Measurements from ENCODE around the gene FKBP3.
"Not testable (repeated sequence)": the region's sequence is repeated elsewhere in the genome, so short reads cannot be mapped to it uniquely, and the experiment has no call there.

The FKBP3 gene

DNA sequence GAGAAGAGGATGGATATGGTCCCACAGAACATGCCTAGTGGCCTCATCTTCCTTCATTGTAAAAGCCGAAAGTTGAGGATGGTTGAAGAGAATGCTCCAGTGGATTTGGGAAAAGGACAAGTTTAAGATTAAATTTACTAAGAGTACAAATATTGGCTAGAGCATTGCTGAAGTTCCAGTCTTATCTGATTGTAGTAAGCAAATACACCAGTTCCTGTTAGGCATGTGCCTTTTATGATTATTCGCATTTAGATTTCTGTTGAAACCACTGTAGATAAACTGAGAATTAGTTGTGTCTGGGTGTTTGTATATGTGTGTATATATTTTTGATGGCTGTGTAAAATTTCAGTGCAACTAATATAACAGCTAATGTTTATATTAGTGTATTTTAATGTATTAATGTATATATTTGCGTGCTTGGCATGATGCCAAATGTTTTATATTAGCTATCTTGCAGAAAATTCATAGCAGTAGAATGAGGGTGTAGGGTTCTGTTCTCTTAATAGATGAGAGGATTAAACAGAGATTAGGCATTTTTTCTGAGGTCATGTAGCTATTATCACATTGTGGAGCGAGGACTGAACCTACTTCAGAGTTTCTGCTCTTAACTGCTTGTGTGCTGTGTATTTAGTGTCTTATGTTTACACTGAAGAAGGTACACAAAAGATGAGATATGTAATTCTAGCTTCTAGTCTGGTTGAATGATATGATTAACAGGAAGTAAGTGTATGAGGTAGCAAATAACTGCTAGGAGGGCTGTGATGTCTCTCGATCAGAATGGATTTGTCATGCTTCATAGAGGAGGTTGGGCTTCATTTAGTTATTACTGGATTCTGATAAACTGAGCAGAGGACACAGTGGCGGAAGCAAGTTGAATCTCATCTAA lies 21.1 kb downstream of the FKBP3 start:
- FAIRE-seq: peak; percentile 97

DNA sequence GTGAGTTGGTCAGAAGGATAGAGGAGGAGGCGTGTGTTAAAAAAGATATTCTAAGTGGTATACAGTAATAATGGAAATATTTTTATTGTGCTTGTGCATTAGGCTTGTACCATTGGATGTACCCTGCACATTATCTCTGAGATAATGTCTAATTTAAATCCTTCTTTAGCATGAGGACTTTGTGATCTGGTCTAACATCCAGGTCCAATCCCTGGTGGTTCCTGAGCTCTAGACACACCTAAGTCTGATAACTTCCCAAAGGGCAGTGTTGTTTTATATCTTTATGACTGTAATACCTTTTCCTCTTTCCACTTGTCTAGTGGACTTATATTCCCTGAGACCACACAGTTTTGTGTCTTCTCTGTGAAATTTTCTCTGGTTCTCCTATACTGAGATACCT lies 29.7 kb downstream of the FKBP3 start:
- no peak for FAIRE-seq

DNA sequence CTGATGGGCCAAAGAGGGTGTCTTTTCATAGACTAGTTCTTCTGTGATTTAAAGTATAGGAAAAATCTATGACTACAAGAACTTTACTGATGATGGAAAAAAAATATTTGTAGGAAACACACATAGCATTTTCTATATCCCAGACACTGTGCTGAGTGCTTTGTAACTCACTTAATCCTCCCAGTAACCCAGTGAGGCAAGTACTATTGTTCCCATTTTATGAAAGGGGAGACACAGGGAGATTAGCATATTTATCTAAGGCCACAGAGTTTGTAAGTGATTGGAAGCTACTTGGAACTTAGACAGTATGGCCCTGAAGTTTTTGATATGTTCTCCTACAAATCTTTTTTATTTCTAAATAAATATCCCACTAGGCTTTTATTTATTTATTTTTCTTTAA lies 30.5 kb downstream of the FKBP3 start:
- no peak for FAIRE-seq

DNA sequence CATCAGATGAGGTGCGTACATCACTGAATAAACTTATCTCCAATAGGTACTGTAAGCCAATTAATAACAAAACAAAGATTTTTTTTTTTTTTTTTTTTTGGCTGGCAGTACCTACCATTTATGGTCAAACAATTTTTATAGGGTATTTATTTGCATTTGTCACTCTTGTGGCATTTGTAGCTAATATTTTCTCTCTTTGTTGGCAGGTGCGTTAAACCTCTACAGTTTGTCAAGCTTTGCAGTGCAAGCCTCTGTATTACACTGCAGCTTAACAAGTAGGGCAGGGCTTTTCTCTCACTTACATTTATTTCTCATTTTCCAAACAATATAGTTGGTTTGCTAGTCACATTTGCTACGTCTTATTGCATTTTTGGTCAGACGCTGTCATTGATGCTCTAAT lies 38.1 kb downstream of the FKBP3 start:
- FAIRE-seq: no peak

DNA sequence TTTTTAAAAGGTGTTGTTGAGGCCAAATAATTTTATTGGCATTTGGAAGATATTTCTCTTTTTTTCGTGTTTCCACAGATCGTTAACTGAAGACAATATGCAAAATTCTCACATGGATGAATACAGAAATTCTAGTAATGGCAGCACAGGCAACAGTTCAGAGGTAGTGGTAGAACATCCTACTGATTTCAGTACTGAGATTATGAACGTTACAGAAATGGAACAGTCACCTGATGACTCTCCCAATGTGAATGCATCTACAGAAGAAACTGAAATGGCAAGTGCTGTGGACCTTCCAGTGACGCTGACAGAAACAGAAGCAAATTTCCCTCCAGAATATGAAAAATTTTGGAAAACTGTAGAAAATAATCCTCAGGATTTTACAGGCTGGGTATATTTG lies 39.1 kb downstream of the FKBP3 start:
- FAIRE-seq: no peak

DNA sequence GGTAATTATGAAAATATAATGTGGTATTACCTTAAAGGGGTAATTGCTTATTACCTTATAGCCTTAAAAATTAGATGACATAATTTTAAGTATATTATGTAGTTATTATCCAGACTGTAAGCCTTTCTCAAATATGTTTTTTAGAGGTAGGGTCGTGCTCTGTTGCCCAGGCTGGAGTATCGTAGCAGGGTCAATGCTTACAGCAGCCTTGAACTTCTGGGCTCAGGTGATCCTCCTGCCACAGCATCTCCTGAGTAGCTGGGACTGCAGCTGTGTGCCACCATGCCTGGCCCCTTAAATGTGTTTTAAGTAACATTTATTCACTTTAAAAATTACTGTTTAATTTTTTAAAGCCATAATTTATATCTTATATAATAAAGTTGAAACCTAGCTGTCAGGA lies 40.0 kb downstream of the FKBP3 start:
- FAIRE-seq: peak; percentile 53

DNA sequence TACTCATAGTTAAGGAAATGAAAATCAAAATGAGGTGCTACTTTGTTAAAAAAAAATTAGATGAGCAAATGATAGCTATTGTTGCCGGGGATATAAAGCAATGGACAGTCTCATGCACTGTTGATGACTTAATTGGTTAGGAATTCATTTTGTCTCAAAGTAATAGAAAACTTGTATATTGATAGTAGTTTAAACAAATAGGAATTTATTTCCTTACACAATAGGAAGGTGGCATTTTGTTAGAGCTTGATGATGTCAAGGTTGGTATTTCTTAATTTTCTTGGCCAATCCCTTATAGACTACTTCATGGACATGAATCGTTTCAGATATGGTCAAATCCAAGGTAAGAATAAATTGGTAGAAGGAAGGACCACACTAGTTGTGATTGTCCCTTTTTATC lies 42.6 kb downstream of the FKBP3 start:
- peak; percentile 76 for FAIRE-seq

DNA sequence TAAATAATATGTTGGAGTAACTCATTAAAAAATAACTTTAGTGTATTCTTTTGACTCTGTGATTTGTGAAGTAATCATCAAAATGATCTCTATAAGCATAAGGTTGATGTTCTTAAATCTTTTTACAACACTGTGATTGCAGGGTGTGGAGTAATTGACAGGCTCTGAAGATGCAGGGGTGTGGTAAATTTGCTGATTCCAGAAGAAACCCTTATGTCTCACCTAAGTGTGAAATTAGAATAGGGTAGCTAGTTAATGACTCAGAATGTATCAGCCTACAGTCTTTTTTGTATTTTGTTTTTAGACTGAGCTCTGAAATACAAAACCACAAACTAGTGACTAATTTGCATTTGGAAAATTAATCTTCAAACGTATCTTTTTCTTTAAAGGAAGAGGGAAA lies 44.5 kb downstream of the FKBP3 start:
- peak; percentile 24 for FAIRE-seq

DNA sequence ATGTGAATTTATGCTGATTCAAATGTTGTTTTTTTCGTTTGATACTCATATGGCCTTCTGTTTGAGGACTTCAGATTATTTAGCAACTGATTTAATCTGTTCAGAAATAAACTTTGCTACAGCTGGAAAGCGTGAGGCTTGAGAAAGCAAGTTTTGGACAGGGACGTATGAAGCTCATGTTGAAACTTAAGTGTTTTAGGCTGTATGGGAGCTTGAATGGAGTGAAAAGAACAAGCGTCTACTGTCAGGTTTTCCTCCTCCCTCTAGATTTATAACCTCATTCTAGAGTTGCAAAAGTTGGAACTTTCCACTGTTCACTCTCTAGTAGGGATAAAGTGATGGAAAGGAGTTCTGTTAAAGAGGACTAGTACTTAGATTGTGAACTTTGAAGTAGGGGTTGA lies 49.3 kb downstream of the FKBP3 start:
- FAIRE-seq: no peak

DNA sequence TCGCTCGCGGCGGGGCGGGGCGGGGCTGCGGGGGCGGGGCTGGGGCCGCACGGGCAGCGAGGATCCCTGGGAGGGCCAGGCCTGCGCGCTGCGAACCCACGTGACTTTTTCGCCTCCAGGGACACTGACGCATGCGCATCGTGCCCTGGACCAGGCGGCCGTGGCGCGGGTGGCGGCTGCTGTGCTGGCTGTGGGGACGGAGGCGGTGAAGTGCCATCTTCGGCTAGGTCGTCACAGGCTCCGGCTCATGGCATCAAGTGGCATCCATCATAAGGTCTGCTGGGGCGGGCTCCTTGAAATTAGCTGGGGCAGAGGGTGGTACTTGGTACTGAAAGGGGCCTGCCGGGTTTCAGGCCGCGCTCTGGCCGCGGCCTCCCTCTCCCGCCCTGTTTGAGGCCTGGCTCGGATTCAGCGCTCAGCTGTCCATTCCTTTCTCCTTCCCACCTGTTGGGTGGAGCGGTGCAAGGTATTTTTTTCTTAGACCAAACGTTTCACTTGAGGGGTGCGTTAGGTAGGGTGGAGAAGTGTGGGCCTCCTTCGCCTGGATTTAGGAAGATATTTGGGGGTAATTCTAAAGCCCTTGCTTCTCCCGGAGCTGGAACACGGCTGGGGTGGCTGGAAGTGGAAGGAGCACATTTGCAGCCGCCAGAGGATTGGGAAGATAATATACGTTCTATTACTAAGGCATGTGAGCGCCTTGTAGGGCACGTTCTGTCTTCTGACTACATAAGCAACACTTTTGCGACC lies 50.1 kb downstream of the FKBP3 start, which contains the start of gene PRPF39:
PRPF39 (plus strand) TSS at position 141 of the 747 bp plus-strand sequence. CDS start 11,124 bp downstream, outside the sequence.
- FAIRE-seq: no peak

DNA sequence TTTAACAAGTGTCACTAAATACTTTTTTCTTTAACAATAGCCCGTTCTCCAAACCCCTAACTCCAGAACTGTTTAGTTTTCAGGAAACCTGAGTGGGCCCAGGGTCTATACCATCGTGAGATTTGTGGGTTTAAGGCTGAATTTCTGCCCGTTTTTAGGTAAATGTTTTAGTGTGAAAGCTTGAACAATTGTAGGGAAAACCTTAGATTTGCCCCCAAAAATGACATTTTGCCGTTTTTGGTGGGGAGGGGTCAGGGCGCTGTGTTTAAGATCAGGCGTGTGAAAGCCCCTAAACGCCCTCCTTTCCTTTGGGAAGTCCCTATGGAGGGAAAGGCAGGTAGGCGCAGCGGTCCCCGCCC lies 50.7 kb downstream of the FKBP3 start:
- FAIRE-seq: no peak

DNA sequence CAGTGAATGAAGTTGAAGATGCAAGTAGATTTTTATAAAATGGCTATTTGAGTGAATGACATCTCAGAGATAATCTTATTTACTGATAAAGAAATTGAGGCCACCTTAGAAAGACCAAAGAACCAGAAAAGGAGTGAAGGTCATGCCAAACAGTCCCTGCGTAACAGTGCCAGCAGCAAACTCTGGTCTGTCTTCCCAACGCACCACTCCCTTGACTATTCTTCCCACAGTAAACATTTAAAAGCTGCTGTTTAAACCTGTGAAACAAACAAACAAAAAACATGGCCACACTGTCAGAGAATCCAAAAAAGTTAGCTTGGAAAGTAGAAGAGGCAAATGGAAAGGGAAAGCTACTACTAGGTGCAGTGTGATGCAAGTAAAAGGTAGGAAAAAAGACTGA lies 51.9 kb downstream of the FKBP3 start:
- FAIRE-seq: no peak

DNA sequence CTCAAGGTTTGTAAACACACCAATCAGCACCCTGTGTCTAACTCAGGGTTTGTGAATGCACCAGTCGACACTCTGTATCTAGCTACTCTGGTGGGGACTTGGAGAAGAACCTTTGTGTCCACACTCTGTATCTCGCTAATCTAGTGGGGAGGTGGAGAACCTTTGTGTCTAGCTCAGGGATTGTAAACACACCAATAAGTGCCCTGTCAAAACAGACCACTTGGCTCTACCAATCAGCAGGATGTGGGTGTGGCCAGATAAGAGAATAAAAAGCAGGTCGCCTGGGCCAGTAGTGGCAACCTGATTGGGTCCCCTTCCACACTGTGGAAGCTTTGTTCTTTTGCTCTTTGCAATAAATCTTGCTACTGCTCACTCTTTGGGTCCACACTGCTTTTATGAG lies 53.2 kb downstream of the FKBP3 start:
- FAIRE-seq: not testable (repeated sequence)

DNA sequence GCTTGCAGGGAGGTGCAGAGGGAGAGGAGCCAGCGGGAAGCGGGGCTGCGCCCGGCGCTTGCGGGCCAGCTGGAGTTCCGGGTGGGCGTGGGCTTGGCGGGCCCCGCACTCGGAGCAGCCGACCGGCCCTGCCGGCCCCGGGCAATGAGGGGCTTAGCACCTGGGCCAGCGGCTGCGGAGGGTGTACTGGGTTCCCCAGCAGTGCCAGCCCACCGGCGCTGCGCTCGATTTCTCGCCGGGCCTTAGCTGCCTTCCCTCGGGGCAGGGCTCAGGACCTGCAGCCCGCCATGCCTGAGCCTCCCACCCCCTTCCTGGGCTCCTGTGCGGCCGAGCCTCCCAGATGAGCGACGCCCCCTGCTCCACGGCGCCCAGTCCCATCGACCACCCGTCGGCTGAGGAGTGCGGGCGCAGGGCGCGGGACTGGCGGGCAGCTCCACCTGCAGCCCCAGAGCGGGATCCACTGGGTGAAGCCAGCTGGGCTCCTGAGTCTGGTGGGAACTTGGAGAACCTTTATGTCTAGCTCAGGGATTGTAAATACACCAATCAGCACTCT lies 53.8 kb downstream of the FKBP3 start:
- FAIRE-seq: not testable (repeated sequence)

DNA sequence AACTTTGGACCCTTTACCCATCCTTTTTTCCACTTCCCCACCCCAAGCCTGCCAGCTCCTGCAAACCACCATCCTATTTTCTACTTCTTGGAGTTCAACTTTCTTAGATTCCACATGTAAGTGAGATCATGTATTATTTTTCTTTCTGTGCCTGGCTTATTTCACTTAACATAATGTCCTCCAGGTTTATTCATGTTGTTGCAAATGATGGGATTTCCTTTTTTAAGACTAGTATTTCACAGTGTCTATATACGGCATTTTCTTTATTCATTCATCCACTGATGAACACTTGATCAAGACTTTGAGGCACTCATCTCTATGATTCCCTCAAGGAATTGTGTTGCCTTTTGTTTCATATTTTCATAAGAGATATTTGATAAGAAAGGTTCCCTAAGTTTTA lies 56.0 kb downstream of the FKBP3 start:
- no peak for FAIRE-seq

DNA sequence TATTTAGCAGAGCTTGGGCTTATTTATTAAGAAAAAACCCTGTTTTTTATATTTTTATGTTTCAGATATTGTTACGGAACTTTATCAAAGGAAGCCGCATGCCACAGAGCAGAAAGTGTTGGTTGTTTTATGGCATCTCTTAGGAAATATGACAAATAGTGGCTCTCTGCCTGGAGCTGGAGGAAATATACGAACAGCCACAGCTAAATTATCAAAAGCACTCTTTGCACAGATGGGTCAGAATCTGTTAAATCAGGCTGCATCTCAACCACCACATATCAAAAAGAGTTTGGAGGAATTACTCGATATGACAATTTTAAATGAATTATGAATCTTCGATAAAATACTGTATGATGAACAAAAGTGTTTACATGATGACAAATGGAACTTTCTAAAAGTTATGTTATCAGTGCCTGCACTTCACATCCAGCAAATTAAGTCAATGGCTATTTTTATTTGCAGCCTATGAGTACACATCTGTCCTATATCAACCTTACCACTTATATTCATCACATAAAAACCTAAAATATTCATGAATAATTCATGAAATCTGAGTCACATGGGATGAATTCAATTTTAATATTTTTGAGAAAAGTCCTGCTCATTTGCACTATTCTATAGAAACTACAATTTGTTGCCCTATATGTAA lies 60.9 kb downstream of the FKBP3 start:
- no peak for FAIRE-seq

DNA sequence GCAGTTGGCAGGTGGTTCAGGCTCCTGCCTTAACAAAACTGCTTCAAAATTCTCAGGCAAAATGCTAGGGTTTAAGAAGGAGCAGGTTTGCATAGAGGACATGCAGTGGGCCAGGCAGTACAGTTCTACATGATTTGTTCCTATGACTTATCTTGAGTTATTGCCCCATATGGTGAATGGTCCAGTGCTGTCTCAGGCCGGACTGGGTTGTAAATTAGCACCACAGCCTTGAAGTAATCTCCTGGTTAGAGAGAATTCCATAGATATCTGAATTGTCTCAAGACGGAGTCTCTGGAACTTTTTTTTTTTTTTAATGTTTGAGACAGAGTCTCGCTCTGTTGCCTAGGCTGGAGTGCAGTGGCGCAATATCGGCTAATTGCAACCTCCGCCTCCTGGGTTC lies 62.2 kb downstream of the FKBP3 start:
- FAIRE-seq: no peak

DNA sequence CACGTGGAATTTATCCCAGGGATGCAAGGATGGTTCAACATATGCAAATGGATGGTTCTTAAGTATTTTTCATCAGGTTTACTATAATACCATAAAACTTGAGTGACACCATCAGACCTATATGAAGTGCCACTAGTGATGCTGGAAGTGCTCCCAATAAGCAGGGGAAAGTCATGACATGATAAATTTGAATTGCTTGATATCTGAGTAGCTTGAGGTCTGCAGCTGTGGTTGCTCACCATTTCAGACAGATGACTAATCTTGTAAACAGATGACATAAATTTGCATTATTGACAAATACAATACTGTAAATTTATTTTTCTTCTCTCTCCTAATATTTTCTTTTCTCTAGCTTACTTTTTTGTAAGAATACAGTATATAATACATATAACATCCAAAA lies 64.1 kb downstream of the FKBP3 start:
- peak; percentile 77 for FAIRE-seq

DNA sequence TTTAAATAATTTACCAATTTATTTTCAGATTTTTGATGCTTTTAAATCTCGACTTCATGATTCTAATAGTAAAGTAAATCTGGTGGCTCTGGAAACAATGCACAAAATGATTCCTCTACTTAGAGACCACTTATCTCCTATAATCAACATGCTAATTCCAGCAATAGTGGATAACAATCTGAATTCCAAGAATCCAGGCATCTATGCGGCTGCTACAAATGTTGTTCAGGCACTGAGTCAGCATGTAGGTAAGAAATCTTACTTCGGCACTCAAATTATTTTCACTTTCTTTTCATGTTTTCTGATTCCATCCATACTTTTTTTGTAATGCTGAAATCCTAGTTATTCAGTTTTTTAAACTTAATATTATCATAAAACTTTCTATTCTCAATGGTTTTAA lies 65.9 kb downstream of the FKBP3 start:
- FAIRE-seq: peak; percentile 5

DNA sequence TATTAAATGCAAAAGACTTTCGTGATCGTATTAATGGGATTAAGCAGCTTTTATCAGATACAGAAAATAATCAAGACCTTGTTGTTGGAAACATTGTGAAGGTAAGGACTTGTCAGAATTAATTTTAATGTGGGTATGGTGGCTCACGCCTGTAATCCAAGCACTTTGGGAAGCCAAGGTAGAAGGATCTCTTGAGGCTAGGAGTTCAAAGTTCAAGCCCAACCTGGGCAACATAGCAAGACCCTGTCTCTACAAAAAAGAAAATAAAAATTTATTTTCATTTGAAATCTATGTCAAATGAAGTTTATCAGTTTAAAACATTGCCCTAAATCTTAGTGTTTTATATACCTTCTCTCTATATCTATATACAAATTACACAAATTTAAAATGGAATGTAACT lies 67.6 kb downstream of the FKBP3 start:
- no peak for FAIRE-seq

DNA sequence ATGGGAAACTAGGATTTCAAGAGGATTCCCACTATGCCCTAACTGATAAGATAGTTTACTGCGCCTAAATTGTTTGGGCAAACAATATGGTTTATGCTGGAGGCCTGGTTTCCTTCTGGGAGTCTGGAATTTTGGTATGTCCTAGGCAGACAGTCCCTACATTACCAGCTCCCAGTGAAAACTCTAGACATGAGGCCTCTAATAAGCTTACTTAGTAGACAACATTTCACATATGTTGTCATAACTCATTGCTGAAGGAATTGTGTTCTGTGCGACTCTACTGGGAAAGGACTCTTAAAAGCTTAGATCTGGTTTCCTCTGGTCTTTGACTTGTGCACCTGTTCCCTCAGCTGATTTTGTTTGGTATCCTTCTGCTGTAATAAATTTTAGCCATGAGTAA lies 68.3 kb downstream of the FKBP3 start:
- FAIRE-seq: no peak
